GM18498 (cell line): ENCODE results near the gene GDF7.
A peak's percentile ranks its signal among the peaks of the same experiment; 100 is the strongest.

Experiments
- ATAC-seq: cut with Tn5 transposase; IDR thresholded peaks from one replicate; pipeline ENCODE4 v1.9.1; 2021; ENCODE audit warnings: mild to moderate bottlenecking, moderate library complexity; ENCODE audit not compliant: unreplicated experiment

GDF7 gene

DNA sequence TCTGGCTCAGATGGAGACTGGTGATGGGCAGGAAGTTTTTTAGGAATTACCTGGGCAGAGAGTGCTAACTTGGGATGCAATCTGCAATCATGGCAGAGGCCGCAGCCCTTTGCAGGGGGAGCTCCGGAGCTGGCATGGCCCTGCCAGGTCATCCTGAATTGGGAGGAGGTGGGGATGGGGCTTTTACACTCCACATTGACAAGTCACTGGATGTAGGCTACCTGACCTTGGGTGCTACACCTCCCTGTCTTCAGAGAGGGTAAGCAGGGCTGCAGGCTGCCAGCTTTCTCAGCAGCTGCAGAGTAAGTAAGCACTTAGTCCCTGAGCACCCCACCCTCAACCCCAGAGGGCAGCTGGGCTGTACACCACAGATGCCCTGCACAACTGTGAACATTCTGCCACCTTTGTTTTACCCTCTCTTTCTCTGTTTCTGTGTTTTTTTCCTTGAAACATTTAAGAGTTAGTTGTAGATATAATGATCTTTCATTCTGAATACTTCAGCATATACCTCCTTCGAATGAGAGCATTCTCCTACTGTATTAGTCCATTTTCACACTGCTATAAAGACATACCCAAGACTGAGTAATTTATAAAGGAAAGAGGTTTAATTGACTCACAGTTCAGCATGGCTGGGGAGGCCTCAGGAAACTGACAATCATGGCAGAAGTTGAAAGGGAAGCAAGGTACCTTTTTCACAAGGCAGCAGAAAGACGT, 9.3 kb upstream of the GDF7 start:
- ATAC-seq = no peak

DNA sequence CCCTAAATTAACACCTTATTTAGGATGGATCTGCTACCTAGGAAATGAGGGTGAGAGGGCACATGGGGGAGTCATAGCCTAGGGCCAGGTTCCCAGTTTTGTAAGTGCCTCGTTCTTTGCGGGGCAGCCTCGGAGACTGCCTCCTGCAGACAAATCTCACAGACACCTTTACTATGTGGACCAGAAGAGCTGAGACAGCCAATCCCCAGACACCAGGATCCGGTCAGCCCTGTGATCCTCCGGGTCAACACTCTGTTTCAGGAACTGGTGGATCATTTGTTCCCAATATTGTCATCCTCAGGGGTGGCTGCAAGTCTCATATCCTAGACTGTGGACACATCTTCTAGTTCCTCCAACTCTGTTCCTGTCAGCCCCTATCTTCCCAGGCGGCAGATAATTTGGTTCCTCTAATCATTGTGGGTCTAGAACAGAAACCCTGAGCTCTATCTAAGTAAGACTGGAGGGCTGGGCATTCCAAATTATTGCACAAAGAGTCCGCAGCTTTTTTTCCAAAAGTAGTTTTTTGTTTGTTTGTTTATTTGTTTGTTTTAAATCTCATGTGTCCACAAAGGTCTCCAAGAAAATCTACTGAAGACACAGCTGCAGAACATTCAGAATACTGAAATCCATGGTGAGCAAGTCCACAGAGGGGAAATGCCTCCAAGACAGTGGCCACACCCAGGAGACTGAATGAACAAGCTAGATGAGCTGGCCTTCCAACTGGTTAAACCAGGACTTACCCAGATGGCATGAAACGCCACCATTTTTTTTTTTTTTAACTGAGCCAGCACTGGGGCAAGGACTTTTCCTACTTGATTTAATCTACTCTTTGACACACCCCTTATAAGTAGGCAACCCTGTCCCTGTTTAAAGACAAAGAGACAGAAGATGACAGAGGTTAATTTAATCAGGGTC, 6.2 kb upstream of the GDF7 start:
- no peak for ATAC-seq

- peak; percentile 67 for ATAC-seq
Observed at GRCh38 chr2:20661421-20662307, 5.3 kb upstream of the GDF7 start.

GRCh38 chr2:20662308-20662937, 4.5 kb upstream of the GDF7 start:
- no peak for ATAC-seq

DNA sequence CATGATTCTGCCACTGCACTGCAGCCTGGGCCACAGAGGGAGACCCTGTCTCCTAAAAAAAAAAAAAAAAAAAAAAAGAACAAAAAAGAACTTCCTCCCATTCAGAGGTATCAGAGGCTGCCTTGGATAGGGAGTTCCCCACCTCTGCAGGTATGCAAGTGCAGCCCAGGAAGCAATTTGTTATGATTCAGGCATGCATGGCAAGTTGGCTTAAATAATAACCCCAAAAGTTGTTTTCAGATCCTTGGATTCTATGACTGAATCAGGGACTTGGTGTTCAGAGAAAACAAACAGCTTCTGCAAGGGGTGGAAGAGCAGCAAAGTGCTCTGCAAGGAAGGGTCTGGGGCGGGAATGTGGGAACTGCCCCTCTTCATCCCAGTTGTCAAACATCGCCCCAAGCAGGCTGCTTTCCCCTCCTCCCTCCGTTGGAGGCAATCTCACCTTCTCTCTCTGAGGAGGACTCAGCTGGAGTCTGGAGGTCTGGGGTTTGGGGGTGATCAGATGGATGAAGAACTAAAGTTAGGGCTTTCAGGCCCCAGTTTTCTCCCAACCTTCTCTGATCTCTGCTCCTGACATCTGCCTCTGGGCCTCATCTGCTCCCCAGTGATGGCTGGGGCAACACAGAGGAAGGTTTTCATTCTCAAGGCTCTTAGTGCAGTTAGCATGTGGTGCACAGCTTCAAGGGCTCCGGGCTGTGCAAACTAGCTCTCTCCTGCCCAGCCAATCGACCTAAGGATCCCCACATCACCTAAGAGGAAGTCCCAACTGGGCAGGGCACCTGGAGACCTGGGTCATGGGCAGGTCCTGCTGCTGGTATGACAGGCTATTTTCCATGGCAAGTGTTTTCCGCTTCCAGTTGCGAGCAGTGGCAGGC, 3.5 kb upstream of the GDF7 start:
- ATAC-seq = no peak

GRCh38 chr2:20664071-20664390, 2.9 kb upstream of the GDF7 start:
- ATAC-seq = no peak

DNA sequence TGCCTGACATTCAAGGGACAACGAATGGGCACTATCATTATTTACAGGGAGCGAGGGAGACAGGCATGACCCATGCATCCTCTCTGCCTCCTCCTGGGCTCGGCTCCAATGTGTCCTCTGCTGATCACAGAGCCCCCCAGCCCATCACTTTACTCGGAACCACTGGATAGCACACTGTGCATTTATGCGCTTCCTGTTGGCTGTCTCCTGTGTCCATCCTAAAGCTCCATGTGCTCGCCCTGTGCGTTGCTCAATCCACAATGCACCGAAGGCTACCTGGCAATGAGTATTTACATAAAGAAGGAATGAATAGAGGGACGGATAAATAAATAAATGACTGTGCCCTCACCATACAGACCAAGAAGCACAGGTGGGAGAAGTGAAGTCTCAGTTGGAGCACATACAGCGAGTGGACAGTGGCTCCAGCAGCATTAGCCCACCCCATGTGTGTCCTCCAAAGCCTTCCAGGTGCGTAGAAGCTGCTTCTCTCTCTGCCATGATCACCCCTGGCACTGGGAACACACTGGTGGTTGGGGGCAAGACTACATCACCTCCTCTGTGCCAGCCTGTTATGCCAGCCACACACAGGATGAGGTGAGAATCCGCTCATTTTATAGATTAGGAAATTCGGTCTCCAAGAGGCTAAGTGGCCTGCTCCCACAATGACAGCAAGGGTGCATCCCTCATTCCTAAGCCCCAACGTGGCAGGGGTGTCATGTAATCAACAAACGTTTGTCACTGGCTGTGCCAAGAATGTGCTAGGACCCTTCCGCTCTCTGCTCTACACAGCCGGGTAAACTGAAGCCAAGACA, 2.3 kb upstream of the GDF7 start:
- no peak for ATAC-seq

GRCh38 chr2:20665243-20666004, 1.5 kb upstream of the GDF7 start:
- no peak for ATAC-seq

GRCh38 chr2:20666005-20666303, 990 bp upstream of the GDF7 start:
- ATAC-seq = no peak

- ATAC-seq = no peak
Observed at GRCh38 chr2:20667151-20667530, 197 bp downstream of the GDF7 start.

DNA sequence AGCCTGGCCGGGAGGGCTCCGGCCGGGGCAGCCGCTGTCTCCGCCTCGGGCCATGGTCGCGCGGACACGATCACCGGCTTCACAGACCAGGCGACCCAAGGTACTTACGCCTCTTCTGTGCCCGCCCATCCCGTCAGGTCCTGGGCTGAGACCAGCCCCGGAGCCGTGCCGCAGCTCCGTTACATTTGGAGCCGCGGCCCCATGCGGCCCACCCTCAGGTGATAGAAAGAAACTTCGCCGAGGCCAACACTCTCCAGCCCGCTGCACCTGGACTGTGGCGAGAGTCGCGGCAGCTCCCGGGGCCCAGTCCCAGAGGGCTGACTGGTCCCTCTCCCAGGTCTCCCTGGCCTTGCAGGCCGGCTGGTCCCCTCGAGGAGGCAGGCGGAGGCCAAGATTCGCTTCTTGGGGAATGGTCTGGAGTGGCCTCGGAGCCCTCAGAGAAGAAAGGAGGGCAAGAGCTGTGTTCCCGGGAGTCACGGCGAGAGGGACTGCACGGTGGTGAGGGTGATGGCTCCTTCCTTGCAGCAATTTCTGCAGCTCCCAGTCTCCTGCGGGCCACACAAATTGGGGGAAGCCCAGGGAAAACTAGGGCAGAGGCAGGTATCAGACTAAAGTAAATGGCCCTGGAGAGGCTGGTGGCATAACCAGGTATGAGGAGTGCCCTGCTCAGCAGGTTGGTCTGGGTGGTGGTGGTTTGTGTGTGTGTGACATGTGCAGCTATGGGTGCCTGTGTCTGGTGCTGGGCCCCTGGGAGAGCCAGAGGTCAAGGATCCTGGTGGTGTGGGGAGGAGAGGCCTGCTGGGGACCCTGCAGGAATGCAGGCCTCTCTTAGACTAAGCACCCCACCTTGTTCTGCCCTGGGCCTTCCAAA, 822 bp downstream of the GDF7 start:
- no peak for ATAC-seq

- ATAC-seq = no peak
Observed at GRCh38 chr2:20668451-20668850, 1.5 kb downstream of the GDF7 start.

DNA sequence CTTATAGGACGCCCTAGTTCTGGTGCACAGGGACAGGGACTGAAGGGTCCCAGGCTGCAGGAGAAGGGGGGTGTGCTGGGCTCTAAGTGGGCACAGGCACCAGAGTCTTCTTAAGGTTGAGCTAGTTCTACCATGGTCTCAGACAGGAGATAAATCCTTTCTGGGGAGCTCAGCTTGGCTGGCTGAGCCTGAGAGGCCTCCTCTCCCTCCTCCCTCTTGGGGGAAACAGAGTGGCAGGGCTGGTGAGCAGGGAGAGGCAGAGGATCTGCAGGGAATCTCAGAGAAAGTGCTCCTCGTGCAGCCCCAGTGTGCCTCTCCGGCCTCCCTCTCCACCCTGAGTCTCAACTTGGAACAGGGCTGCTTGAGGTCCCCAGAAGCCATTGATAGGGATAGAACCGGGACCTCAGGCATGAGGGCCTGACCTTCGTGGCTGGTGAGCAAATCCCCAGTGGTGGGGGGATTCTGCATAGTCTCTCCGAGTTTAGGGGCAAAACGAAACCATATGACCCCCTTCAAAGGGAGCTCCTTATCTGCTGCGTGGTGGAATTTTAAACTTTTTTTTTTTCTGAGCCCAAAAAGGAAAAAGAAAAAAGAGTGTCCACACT, 2.0 kb downstream of the GDF7 start:
- no peak for ATAC-seq

DNA sequence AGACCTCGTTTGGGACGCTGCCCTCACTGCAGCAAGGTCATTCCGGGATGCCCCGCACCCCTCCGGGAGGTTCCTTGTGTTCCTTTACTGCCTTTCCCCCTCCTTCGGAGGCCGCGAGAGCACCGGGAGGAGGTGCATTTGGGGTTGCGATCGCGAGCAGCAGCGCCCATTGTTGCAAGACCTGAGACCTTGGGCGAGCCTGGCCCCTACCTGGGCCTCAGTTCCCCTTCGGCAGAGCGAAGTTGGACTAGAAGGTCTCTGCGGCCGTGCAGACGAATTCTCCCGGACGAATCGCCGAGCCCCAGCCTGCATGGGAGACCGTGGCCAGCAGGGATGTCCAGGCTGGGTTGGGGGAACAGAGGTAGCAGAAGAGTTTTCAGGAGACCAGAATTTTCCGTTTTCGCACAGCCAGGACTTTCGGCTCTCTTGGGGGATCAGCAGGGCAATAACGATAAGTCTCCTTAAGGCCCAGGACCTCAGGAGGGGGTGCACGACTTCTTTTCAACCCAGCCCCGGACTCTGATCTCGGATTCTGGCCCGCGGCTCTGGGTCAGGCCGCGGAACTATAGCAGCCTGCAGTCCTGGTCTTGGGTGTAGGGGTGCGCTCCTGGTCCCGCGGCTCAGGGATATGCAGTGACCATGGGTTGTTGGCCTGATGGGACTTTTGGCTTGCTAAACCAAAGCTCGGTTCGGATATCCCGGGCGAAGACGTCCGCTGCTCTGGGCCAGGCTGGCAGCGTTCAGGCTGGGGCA, 2.8 kb downstream of the GDF7 start:
- ATAC-seq = no peak

GRCh38 chr2:20670315-20671035, 3.5 kb downstream of the GDF7 start:
- no peak for ATAC-seq
